Raji (cell line): Measurements from ENCODE around the gene TDG.

Source experiments
- POLR2A ChIP-seq: IDR thresholded peaks from 2 replicates; pipeline ENCODE4 v1.6.1; 2011; ENCODE audit warnings: low read depth, low read length, control low read depth; ENCODE audit not compliant: insufficient read depth

The TDG gene

GRCh38 chr12:103965590-103966504 is at the start of gene TDG:
TDG (plus strand) TSS chr12:103965872; CDS start chr12:103966038, 166 bp downstream.
- peak; percentile 95 for TF ChIP-seq POLR2A

- no peak for TF ChIP-seq POLR2A
These were observed 47.8 kb upstream of the TDG start for GRCh38 chr12:103917873-103918272.

- TF ChIP-seq POLR2A = no peak
These were observed 40.7 kb upstream of the TDG start for GRCh38 chr12:103924761-103925641.

- no peak for TF ChIP-seq POLR2A
These were observed 37.0 kb upstream of the TDG start for GRCh38 chr12:103928682-103929045.

- peak; percentile 49 for TF ChIP-seq POLR2A
These were observed 36.5 kb upstream of the TDG start for GRCh38 chr12:103929046-103929783.

- TF ChIP-seq POLR2A = no peak
These were observed 36.0 kb upstream of the TDG start for GRCh38 chr12:103929784-103930033.

GRCh38 chr12:103930034-103930786 is 35.5 kb upstream of the TDG start, which contains the start of gene HSP90B1:
HSP90B1 (plus strand) TSS chr12:103930410; CDS start chr12:103930516, 106 bp downstream.
- TF ChIP-seq POLR2A = peak; percentile 89

GRCh38 chr12:103930787-103931735 is 34.6 kb upstream of the TDG start:
- TF ChIP-seq POLR2A = 0 out of 2 replicates have a peak, but pooled peaks have one; percentile 5

GRCh38 chr12:103933237-103933636 is 32.4 kb upstream of the TDG start:
- no peak for TF ChIP-seq POLR2A

GRCh38 chr12:103936679-103937078 is 29.0 kb upstream of the TDG start:
- no peak for TF ChIP-seq POLR2A

- TF ChIP-seq POLR2A = no peak
These were observed 20.7 kb upstream of the TDG start for GRCh38 chr12:103944964-103945363.

GRCh38 chr12:103947871-103948555 is 17.7 kb upstream of the TDG start:
- no peak for TF ChIP-seq POLR2A
